H7 (cell line): ENCODE data around the gene STAT4. TPM values are rescaled to one million over a fixed set of nuclear protein-coding genes. Genes with fewer than 3 reads are reported as not detected.

Experiments
- DNase-seq: peaks from one replicate; pipeline ENCODE4 v3.0.0; 2012
- H3K27me3 ChIP-seq: 2 replicates; pipeline ENCODE4 v1.6.0; 2011; ENCODE audit warnings: mild to moderate bottlenecking, low read length; ENCODE audit not compliant: control insufficient read depth, insufficient read depth
- H3K36me3 ChIP-seq: replicated peaks from 2 replicates; pipeline ENCODE4 v1.5.1; 2011; ENCODE audit warnings: low read length; ENCODE audit not compliant: control insufficient read depth, insufficient read depth
- H3K4me3 ChIP-seq: 2 replicates; pipeline ENCODE4 v1.5.1; 2011; ENCODE audit warnings: low read depth, mild to moderate bottlenecking, control low read depth, low read length, moderate library complexity; ENCODE audit not compliant: insufficient read depth
- total RNA-seq: library from RNA; depleted of rRNA; stranded (reverse); fragments of >200 nt; shearing (Covaris generic); gene quantifications from 2 replicates; pipeline ENCODE4 v1.2.3, GENCODE V29; 2014; rRNA removed

The STAT4 gene
- total RNA-seq, 1 experiment from 2014 or later = 1.5 TPM

GRCh38 chr2:190988910-190989309 lies 161.9 kb downstream of the STAT4 start:
- Histone ChIP-seq H3K36me3 (peaks cover 22% of the 10 kb centered on the region), H3K4me3 (no peak overlapping the region)
- no peak for DNase-seq

GRCh38 chr2:190987938-190988337 lies 162.9 kb downstream of the STAT4 start:
- Histone ChIP-seq H3K36me3 (peaks cover 27% of the 10 kb centered on the region), H3K4me3 (no peak overlapping the region), H3K27me3 (no peaks in the 10 kb centered on the region)
- DNase-seq = no peak

More at GRCh38 chr2:190988910-190989309, 161.9 kb downstream of the STAT4 start:
- no peaks in the 10 kb centered on the region for H3K27me3 ChIP-seq

- Histone ChIP-seq H3K36me3 (peaks cover 30% of the 10 kb centered on the region), H3K4me3 (no peak overlapping the region), H3K27me3 (no peaks in the 10 kb centered on the region)
- DNase-seq = no peak
Measured at GRCh38 chr2:190987116-190987515, 163.7 kb downstream of the STAT4 start.

- Histone ChIP-seq H3K4me3 (no peak overlapping the region), H3K27me3 (no peaks in the 10 kb centered on the region), H3K36me3 (peaks cover 33% of the 10 kb centered on the region)
- no peak for DNase-seq
Measured at GRCh38 chr2:190986221-190986953, 164.4 kb downstream of the STAT4 start.

- H3K27me3 ChIP-seq = no peaks in the 10 kb centered on the region
- no peak for DNase-seq
- H3K4me3 ChIP-seq = no peak overlapping the region
- peaks cover 33% of the 10 kb centered on the region for H3K36me3 ChIP-seq
Measured at GRCh38 chr2:190984595-190984994, 166.2 kb downstream of the STAT4 start.

GRCh38 chr2:190982262-190983034 lies 168.3 kb downstream of the STAT4 start:
- no peaks in the 10 kb centered on the region for H3K27me3 ChIP-seq
- DNase-seq = no peak
- peaks cover 32% of the 10 kb centered on the region for H3K36me3 ChIP-seq

GRCh38 chr2:190981733-190982132 lies 169.1 kb downstream of the STAT4 start:
- DNase-seq = no peak
- H3K4me3 ChIP-seq = no peak overlapping the region
- peaks cover 33% of the 10 kb centered on the region for H3K36me3 ChIP-seq
- no peaks in the 10 kb centered on the region for H3K27me3 ChIP-seq

More at GRCh38 chr2:190982262-190983034, 168.3 kb downstream of the STAT4 start:
- no peak overlapping the region for H3K4me3 ChIP-seq

- Histone ChIP-seq H3K36me3 (peaks cover 36% of the 10 kb centered on the region), H3K4me3 (no peak overlapping the region), H3K27me3 (no peaks in the 10 kb centered on the region)
- DNase-seq = no peak
Measured at GRCh38 chr2:190981333-190981732, 169.5 kb downstream of the STAT4 start.

- Histone ChIP-seq H3K4me3 (no peak overlapping the region), H3K36me3 (peaks cover 37% of the 10 kb centered on the region), H3K27me3 (no peaks in the 10 kb centered on the region)
- DNase-seq = no peak
Measured at GRCh38 chr2:190980630-190981209, 170.1 kb downstream of the STAT4 start.

- Histone ChIP-seq H3K27me3 (no peaks in the 10 kb centered on the region), H3K4me3 (no peak overlapping the region), H3K36me3 (peaks cover 34% of the 10 kb centered on the region)
- no peak for DNase-seq
Measured at GRCh38 chr2:190979906-190980629, 170.7 kb downstream of the STAT4 start.

Other genes with a start within 250 kb of the STAT4 start
- gene STAT1, start 136.8 kb downstream of the STAT4 start, total RNA-seq = 25.7 and 34.1 TPM in 2 replicates
- gene MYO1B, start 94.4 kb upstream of the STAT4 start, total RNA-seq = 47.4 and 55.8 TPM in 2 replicates